Measurements from ENCODE around the gene MCHR2.

The MCHR2 gene

GRCh38 chr6:99905209-99906106 lies 88.6 kb downstream of the MCHR2 start:
- DNase-seq (ENCODE audit: low read depth in 2 of 2): no peak

DNA sequence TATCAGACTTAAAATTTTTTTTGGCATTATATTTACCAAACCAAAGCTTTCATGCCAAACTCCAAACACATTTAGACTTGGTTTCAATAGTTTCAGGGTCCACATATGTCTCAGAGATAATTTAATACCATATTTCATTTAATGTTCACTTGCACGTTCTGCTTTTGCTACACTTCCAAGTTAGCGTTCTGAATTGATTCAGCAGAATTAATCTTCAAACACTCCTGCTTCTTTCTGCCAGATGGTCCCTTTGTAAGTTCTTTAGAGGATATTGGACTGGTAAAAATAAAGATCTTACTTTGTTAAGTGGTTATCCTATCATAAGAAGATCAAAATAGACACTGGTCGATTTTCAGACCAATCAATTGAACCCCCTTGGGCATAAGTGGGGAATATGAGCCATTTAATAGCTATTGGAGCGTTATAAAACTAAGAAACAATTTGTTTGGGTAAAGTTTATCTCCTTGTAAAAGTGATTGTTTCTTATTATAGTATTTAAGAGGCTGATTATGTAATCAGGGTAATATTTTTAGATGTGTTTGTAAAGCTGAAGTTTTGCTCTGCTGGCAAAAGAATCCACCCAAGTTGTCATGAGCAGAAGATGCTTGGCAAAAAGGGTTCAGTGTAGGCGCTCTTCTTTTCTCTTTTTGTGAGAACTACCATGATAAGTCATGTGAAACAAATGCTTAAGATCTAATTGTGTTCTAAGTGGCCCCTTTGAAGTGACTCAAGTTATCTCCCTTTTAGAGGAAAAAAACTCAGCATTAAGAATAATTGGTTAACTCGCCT lies 92.2 kb downstream of the MCHR2 start:
- DNase-seq (ENCODE audit: low read depth in 2 of 2): no peak

DNA sequence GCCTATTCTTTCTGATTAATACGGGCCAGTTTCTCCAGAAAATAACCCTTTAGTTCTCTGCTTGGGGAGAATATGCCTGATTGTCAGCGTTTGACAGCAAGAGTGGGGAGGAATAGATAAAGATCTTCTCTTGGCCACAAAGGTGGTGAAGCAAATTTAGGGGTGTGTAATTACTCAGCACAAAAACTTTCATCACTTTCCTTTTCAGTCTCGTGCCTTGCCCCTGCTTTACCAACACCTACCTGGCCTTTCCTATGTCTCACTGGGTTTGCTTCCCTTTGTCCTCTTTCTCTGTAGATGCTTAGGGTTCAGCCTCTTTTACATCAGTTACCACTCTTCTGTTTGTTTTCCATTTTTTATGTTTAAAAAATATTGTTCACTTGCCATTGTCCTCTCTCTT lies 99.2 kb downstream of the MCHR2 start:
- DNase-seq (ENCODE audit: low read depth in 2 of 2): no peak

GRCh38 chr6:99887066-99887465 lies 107.0 kb downstream of the MCHR2 start:
- no peak for DNase-seq (ENCODE audit: low read depth in 2 of 2)

GRCh38 chr6:99885051-99885450 lies 109.0 kb downstream of the MCHR2 start:
- DNase-seq (ENCODE audit: low read depth in 2 of 2): no peak

DNA sequence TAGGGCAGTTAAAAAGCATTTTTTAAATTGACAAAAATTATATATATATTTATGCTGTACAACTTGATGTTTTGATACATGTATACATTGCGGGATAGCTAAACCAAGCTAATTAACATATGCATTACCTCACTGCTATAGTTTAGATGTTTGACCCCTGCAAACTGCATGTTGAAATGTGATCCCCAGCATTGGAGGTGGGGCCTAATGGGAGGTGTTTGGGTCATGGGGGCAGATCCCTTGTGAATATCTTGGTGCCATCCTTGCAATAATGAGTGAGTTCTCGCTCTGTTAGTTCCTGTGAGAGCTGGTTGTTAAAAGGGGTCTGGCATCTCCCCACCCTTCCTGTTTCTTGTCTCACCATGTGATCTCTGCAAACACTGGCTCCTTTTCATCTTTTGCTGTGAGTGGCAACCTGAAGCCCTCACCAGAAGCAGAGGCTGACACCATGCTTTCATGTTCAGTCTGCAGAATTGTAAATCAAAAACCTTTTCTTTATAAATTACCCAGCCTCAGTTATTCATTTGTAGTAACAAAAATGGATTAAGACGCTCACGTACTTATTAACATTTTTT lies 111.8 kb downstream of the MCHR2 start:
- DNase-seq (ENCODE audit: low read depth in 2 of 2): no peak

DNA sequence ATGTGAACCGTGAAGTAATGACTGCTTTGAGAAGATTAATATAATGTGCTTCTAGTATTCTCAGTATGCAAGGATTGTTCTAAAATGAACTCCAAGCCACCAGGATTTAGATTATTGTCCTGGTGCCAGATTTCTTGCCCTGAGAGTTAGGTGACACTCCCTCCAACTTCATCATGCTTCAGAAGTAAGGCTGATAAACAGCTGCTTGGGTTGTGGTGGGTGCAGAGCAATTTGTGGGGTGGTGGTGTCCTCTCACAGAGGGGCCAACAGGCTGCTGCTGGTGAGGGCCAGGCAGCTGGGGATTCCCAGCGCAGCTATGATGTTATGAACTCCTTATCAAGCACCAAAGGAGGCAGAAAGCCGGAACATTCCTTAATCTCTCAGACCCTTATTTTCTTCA lies 114.6 kb downstream of the MCHR2 start:
- DNase-seq (ENCODE audit: low read depth in 2 of 2): no peak

DNA sequence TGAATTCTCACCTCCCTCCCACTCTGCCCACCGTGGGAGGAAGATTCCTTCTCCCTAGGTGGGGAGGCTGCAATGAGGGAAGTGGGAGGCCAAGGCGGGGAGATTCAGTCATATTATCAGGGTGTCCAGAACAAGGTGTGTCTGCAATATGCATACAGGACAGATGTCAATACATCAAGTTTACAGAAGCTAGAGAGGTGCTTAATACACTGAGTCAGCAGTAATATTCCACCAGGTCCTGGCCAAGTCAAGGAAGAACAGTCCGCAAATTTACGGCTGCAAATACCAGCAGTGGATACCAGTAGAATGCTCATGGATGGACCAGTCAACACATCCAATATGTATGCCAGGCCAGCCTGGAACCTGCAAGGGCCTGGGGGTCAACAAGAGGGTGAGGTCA lies 119.0 kb downstream of the MCHR2 start:
- no peak for DNase-seq (ENCODE audit: low read depth in 2 of 2)

GRCh38 chr6:99873084-99873483 lies 120.9 kb downstream of the MCHR2 start:
- DNase-seq (ENCODE audit: low read depth in 2 of 2): no peak

DNA sequence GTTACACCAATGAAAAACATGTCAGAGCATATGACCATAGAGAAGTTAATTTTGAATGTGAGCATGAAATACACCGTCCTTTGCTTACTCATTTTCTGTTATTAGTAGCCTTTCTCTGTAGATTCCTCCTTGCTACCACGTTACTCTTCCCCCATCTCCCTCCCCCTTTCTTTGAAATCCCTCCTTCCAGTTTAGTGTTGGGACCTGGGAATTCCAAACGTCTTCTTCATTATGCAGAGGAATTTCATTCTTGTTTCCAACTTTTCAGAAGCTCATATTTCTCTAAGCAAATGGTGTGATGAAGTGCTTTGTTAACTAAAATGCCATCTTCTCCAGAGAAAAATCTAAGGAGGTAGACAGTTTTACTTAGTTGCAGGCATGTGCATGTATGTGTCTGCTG lies 122.4 kb downstream of the MCHR2 start:
- DNase-seq (ENCODE audit: low read depth in 2 of 2): no peak
